GM18520 (cell line): ENCODE data around the gene CTSF.
A peak's percentile ranks its signal among the peaks of the same experiment; 100 is the strongest.
"Not testable (repeated sequence)": the region's sequence is repeated elsewhere in the genome, so short reads cannot be mapped to it uniquely, and the experiment has no call there.

Source experiments
- ATAC-seq: cut with Tn5 transposase; IDR thresholded peaks from one replicate; pipeline ENCODE4 v1.9.1; 2021; ENCODE audit not compliant: unreplicated experiment

CTSF gene

DNA sequence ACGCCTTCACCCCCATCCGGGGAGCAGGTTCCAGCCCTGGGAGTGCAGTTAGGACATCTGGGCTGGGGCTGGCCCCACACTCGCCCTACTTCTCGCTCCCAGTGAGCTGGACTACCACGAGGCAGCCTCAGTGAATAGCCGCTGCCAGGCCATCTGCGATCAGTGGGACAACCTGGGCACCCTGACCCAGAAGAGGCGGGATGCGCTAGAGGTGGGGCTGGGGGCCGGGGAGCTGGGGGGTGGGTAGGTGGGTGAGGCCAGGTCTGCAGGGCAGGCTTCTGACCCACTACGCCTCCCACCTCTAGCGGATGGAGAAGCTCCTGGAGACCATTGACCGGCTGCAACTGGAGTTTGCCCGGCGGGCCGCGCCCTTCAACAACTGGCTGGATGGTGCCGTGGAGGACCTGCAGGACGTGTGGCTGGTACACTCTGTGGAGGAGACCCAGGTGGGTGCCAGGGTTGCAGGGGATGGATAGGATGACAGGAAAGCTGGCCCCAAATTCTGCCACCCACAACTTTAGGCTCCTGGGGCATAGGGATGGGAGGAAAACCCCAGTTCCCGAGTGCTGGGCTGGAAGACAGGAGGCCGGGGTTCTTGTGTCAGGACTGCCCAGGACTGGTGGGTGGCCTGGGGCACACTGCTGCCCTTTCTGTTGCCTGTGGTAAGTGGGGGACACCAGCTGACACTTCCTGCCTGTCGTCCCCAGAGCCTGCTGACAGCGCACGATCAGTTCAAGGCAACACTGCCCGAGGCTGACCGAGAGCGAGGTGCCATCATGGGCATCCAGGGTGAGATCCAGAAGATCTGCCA lies 8.3 kb downstream of the CTSF start:
- ATAC-seq, result no peak

DNA sequence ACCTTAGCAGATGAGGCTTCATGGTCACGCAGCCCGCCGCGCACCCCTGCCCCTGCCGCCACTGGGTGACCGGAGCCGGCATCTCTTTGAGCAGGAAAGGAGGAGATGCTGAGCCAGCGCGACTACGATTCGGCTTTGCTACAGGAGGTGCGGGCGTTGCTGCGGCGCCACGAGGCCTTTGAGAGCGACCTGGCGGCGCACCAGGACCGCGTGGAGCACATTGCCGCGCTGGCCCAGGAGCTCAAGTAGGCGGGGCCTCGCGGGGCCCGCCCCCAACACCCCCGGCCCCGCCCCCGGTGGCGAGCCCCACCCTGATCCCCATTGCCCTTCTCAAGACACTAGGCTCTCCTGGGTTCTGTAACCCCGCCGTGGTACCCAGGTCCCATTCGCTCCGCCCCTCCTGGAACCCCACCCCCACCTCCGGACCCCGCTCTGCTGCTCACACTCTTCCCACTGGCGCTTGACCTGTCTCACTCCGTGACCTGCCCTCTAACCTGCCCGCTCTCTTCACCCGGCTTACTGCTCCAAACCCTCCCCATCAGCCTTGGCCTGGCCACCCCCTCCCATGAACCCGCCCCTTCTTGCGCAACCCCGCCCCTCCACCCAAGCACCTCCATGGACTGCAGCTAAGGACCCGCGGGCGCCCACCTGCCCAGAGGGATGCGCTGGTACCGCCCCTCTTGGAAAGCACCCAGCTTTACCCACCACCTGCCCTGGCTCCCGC lies 9.1 kb downstream of the CTSF start:
- no peak for ATAC-seq

DNA sequence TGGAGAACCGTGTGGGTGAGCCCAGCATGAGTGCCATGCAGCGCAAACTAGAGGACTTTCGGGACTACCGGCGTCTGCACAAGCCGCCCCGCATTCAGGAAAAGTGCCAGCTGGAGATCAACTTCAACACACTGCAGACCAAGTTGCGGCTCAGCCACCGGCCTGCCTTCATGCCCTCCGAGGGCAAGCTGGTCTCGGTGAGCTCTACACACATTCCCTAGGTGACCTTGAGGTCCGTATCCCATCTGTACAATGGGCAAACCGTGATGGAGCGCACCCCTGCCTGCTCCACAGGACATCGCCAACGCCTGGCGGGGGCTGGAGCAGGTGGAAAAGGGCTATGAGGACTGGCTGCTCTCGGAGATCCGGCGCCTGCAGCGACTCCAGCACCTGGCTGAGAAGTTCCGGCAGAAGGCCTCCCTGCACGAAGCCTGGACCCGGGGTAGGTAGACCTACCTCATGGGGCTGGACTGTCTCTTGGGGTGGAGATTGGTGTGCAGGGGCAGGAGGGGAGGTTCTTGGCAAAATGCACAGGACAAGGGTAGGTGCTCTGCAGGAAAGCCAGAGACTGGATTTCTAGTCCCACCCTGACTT lies 10.6 kb downstream of the CTSF start:
- no peak for ATAC-seq

DNA sequence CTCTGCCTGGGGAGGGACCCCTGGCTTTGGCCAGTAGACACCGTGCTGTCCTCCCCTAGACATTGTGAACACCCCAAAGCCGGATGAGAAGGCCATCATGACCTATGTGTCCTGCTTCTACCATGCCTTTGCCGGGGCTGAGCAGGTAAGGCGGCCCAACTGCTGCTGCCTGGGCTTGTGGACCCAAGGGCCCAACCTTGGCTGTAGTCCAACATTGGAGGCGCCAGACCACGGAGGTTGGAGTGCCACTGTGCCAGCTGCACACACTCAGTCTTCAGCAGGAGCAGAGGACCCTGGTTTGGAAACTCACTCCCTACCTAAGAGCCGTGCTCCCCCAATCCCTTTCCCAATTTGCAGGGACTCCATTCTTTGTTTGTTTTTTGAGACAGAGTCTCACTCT lies 12.3 kb downstream of the CTSF start:
- no peak for ATAC-seq

DNA sequence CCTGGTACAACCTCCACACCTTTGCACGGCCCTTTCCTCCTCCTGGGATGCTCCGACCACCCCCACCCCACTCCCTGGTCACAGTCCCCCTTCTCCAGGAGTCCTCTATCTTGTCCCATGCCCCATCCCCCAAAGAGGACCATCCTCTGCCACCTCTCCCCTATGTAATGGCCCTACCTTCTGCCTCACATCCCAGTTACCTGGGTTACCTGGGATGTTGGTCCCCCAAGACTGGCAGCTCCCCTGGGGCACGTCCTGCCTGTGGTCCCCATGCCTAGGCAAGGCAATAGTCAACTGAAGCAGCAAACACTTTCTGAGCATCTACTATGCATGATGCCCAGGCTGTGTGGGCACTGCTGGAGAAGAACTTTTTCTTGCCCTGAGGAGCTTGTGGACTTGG lies 13.0 kb downstream of the CTSF start:
- no peak for ATAC-seq

DNA sequence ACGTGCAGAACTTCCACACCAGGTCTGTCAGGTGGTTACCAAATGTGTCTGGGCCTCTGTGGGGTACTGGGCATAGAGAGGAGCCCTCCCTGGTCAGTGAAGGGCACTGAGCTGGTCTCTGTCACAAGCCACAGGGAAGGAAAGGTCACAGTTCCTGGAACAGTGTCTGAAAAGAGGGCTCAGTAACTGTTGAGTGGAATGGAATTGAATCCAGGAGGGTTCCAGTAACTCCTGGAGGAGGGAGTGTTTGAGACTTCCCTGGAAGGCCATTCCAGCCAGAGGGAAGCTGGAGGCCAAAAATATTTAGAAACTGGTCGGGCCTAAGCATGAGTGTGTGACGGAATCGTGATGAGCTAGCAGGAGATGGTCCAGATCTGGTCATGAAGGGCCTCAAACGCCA lies 13.8 kb downstream of the CTSF start:
- ATAC-seq, result no peak

DNA sequence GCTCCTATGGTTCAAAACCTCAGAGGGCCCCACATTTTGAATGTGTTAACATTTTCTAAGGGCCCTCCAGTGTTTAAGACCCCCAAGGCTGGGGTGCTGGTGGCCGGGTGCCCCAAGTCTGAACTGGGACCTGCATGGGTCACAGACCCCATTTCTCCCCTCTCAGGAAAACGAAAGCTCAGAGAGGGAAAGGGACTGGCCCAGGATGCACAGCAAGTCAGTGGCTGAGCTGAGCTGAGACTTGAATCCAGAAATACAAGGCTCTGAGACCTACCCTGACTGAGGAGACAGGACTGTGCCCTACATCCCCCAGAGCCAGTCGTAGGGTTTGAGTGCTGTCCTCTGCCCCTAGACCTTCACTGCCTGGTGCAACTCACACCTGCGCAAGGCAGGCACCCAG lies 17.5 kb downstream of the CTSF start:
- no peak for ATAC-seq

DNA sequence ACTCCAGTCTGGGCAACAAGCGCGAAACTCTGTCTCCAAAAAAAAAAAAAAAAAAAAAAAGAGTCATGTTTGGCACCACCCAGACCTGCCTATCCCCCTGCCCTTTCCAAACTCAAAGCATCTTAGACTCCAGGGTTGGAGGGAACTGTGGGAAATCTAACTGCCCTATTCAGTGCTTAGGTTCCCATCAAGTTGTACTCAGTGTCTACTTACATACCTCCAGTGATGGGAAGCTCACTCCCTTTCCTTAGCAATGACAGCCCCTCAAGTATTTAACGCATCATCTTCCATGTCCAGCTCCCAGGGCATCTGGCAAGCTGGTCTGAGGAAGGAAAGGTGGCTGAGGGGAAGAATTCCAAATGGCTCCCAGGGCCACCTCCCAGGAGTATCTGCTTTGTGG lies 18.7 kb downstream of the CTSF start:
- ATAC-seq, result no peak

DNA sequence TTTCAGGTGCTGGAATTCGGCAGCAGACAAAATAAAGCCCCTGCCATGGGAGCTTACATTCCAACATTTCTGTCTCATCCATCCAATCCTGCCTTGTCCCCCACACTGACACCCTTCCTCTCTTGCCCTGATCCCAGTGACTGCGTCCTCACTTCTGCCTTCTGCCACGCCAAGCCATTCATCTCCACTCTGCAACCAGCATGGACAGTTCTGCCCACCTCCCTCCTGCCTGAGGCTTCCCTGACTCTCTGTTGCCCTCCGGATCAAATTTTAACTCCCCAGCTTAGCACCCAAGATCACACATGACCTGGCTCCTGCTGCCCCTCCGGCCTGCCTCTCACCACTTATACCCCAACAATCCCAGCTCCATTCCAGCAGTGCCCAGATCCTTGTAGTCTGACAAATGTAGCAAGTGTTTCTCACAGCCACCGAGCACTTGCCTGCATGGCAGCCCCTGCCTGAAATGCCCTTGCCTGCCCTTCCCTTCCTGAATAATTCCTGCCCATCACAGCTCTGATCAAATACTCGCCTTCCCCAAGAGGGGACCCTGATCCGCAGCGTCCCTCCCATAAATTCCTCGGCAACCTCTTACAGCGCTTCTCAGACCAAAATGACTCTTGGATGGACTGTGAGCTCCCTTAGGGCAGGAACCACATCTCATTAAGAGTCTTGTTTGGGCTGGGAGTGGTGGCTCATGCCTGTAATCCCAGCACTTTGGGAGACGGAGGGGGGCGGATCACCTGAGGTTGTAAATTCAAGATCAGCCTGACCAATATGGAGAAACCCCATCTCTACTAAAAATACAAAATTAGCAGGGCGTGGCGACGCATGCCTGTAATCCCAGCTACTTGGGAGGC lies 19.4 kb downstream of the CTSF start:
- no peak for ATAC-seq

DNA sequence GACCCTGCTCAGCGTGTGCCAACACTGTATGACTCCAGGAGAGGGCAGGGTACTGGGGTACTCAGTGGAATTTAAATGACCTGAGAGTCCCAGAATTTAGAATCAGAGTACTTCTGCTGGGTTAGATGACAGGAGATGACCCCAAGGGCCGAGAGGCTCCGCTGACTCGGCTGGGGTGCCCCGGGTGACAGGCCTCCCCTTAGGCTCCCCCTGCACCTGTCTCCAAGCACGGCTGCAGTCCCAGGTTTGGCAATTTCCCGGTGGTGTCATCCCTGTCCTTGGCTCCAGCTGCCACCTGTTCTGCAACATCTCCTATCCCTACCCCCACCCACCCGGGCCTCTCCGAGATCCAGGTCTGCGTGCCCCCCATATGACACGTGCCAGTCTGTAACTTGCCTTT lies 20.4 kb downstream of the CTSF start:
- no peak for ATAC-seq

DNA sequence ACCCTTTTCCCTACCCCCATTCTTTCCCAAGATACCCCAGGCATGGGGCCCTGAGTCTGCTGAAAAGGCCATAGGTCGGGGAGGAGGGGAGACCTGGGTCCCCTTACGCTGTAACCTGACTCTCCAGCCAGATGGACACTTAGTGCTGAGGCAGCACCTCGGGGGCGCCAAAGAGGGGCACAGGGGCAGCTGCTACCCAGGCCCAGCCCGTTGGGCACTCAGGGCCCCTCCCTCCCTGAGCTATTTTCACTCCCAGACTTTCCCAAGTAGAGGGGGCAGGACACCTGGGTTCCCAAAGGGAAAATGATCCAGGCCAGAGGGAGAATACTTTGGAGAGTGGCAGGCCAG lies 20.8 kb downstream of the CTSF start:
- no peak for ATAC-seq

DNA sequence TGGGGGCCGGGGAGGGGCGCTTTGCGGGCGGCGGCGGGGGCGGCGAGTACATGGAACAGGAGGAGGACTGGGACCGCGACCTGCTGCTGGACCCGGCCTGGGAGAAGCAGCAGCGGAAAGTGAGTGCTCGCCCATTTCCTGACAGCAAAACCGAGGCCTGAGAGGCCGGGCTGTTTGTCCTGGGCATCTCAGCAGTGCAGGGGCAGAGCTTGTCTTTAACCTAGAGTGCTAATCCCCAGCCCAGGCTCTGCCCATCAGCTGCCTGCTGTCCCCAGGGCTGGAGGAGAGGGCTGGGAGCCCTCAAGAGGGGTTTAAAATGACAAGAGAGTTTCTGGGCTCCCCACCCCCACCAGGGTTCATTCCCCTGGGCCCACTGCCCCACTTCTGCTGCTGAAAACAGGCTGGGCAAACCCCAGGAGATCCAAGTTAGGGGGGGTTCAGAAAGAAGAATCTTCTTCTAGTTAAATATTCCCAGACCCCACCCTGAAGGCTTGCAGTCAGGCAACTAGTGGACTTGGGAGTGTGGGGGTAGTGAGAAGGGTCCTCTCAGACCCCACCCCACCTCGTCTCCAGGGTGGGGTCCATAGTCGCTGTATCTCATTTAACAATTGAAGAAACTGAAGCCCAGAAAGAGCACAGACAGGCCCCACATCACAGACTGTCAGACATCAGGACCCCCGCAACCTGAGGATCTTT lies 21.3 kb downstream of the CTSF start:
- ATAC-seq, result no peak

DNA sequence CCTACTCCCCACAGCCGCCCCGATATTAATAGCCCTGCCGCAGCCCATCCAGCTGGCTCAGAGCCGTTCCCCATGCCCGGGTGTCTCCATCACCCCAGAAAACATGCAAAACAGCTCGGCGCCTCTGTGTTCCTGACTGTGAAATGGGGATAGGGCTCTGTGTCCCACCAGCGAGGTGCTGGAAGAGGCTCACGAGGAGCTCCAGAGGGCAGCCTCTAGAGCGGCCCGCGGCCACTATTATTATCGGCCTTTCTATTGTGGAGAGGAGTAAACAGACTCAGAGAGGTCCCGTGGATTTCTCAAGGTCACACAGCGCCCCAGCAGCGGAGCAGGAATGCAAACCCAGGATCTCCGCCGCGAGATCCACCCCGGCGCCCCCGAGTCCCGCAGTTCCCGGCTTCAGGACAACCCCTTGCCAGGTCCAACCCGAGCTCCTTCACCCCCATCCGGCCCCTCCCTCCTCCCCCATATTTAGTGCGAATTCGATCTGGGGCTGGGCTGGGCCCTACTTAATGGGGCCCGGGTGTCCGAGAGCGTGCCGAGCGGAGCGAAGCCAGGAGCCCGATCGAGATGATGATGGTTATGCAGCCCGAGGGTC lies 21.9 kb downstream of the CTSF start, which contains the start of gene ACTN3:
Gene ACTN3 (plus strand): TSS at position 536 of the 598 bp plus-strand sequence. CDS start 35 bp downstream, at position 571.
- no peak for ATAC-seq

DNA sequence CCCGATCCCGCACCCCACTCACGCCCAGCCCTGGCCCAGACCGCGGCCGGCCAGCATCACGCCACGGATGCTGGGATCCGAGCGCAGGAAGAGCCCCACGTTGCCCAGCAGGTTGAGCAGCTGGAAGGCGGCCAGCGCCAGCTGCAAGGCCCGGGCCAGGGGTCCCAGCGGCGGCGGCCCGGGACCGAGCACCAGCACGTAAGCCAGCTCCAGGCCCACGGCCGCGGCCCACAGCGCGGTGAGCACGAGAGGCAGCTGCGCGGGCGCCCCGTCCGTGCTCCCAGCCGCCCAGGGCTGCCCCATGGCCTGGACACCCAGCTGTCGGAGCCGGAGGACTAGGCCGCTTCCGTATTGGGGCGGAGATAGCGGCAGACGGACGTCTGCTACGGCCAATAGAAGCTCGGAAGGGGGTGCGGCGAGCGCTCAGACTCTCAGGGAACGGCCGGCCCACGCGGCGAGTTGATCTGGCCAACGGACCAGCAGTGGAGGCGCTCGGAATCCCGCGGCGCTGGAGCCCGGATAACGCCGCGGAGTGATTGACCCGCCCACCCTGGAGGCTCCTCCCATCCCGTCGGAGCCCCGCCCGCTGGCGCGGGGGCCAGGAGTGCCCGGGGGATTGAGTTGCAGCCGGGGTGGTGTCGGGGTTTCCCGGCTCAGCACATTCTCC lies 22.6 kb downstream of the CTSF start, which contains the start of gene ZDHHC24:
Gene ZDHHC24 (minus strand): TSS at position 348 of the 667 bp plus-strand sequence. CDS start 45 bp downstream, at position 303.
- peak; percentile 79 for ATAC-seq

DNA sequence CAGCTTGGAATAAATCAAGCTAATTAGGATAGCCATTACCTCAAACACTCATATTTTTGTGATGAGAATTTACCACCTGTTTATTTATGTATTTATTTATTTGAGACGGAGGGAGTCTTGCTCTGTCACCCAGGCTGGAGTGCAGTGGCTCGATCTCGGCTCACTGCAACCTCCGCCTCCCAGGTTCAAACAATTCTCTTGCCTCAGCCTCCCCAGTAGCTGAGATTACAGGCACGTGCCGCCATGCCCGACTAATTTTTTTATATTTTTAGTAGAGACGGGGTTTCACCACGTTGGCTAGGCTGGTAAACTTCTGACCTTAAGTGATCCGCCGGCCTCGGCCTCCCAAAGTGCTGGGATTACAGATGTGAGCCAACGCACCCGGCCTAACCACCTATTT lies 23.5 kb downstream of the CTSF start:
- ATAC-seq, result not testable (repeated sequence)

DNA sequence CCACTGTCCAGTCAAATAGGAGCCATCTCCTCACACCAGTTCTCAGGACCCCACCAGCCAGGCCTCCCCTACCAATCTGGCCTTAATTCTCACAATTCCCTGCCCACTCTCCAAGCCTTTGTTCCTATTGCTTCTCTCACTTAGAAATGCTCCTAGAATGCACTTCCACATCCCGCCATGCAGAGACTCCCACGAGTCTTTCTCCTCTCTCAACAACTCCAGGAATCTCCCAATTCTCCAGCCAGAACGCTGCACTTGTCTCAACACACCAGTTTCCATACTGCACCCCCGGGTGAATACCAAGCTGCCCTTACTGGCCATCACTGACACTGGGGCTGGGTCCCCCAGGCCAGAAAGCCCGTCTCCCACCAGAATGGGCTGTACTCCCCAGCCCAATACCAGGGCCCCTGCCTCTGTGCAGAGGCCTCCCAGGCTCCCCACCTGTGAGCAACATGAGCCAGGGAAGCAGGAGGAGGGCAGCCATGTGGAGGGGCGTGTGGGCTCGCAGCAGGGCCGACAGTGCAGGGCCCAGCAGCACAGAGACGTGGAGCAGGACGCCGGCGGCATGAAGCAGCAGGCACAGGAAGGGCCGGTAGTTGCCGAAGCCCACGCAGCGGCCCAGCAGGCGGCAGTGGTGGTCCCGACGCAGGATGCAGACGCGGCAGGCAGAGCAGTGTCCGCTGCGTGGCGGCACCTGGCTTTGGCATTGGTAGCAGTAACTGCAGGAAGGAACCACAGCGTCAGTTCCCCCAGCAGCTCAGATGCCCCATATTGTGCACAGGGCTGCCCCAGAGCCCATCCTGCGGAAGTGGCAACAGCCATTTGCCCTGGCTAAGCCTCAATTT lies 24.9 kb downstream of the CTSF start:
- no peak for ATAC-seq

DNA sequence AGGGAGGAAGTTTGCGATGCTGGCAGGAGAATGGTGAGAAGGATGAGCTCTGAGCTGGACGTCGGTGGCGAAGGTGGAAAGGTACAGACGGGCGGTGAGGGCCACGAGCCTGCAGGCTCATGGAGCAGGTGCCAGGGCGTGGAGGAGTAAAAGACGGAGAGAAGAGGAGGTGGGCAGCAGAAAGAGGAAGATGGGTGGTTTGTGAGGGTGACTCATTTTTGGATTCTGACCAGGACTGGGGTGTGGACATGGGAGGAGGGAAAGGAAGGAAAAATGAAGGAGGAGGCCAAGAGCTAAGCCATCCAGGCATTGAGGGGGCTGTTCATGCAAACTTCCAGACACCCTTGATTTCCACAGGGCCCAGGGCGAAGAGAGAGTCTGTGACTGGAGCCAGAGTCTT lies 26.0 kb downstream of the CTSF start:
- no peak for ATAC-seq

DNA sequence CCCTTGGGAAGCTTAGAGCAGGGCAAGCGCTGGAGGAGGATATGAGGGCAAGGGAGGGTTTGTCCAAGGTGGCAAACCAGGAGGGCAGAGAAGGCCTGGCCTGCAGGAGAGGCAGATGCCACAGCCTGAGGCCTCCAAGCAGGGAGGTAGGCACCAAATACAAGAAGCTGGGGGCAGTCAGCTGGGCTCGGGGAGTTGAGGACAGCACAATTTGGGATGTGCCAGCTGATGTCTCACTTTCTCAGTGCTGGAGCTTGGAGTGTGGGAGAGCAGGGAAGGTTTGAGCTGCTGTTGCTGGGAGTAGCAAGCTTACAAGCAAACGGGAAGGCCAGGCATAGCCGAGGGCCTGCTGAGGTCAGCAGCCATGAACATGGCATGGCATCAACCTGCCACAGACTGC lies 26.5 kb downstream of the CTSF start:
- no peak for ATAC-seq

DNA sequence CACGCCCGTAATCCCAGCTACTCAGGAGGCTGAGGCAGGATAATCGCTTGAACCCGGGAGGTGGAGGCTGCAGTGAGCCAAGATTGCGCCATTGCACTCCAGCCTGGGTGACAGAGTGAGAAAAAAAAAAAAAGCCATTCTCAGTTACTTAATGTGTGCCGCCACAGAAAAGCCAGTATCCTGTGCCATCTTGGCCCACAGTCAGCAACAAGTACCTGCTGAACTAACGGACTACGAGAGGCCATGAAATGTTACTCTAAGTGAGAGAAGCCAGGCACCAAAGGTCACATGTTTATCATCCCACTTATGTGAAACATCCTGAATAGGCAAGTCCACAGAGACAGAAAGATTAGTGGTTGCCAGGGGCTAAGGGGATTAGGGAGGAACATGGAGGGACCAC lies 27.8 kb downstream of the CTSF start:
- ATAC-seq, result not testable (repeated sequence)
